ENCODE measurements around the gene CLDN24.
"Not testable (repeated sequence)": the region's sequence is repeated elsewhere in the genome, so short reads cannot be mapped to it uniquely, and the experiment has no call there.

CLDN24 gene

DNA sequence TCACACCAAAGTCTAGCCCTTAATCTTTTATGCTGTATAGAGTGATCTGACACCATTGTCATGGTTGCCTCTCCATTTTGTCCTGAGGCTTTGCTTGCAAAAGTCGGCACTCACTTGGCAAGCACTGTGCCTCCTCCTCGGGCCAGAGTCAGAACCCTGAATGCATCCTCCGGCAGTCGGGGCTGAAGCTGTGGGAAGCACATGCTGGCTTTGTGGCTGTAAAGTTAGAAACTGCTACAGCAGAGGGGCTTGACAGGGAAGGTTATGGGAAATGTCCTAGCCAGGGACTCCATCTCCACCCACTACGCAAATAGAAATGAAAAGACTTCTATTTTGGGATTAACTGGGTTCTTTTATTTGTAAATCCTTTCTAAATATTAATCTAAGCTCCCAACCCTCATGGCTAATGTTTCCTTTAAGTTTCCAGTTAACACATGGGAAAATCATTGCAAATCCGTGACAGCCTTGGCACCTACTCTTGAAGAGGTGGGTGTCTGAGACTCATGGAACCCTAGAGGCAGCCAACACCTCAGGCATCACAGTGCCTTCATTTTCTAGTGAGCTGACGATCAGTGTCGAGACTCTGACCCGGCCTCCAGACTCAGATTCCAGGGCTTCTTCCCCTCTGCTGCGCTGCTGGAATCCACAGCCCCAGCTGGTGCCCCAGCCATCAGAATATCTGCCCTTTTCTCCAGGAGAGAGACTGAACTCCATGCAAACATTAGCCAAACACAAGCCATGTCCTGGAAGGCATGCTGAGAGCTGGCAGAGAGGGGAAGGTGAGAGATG lies 7.9 kb upstream of the CLDN24 start:
- no peak for DNase-seq (ENCODE audit: insufficient read length, low spot score)
- FAIRE-seq, result no peak
- TF ChIP-seq CTCF (IDR thresholded peaks at IDR 0.05; ENCODE audit: insufficient read depth, missing control alignments), result no peak

DNA sequence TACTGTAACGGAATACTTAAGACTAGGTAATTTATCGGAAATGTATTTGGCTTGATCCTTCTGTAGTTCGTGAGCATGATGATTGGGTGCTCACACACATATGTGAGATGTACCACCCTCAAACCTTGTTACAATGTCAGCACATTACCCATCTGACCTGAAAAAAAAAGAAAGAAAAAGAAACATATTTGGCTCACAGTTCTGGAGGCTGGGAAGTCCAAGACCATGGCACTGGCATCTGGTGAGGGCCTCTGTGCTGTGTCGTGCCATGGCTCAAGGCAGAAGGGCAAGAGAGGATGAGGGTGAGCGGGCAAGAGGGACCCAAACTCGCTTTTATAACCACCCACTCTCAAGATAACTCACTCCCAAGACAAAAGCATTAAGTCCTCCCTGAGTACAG lies 7.0 kb upstream of the CLDN24 start:
- FAIRE-seq, result no peak
- DNase-seq (ENCODE audit: insufficient read length, low spot score), result no peak
- TF ChIP-seq CTCF (IDR thresholded peaks at IDR 0.05; ENCODE audit: insufficient read depth, missing control alignments), result no peak

GRCh38 chr4:183328832-183329231 lies 6.6 kb upstream of the CLDN24 start:
- FAIRE-seq (no peak), DNase-seq (ENCODE audit: insufficient read length, low spot score) (no peak)
- no peak for TF ChIP-seq CTCF (IDR thresholded peaks at IDR 0.05; ENCODE audit: insufficient read depth, missing control alignments)

DNA sequence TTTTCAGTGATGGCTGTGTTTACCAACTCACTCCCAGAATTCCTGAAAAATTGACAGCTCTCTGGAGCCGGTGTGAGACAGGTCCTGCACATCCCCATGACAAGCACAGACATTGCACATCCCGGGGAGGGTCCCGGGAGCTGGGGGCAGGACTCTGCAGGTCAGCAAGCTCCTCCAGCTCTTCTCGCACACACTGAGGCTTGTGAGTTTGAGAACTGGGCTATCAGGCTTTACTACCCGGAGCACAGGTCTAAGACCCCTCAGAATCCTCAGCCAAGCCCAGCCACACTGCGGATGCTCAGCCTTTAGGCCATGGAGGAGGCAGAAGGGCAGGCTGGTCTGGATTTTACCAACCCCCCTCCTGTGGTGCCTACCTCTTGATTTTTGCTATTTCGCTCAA lies 5.6 kb upstream of the CLDN24 start:
- no peak for FAIRE-seq
- no peak for DNase-seq (ENCODE audit: insufficient read length, low spot score)
- TF ChIP-seq CTCF (IDR thresholded peaks at IDR 0.05; ENCODE audit: insufficient read depth, missing control alignments), result no peak

- no peak for DNase-seq (ENCODE audit: insufficient read length, low spot score)
- no peak for FAIRE-seq
Measured at GRCh38 chr4:183326853-183327252, 4.6 kb upstream of the CLDN24 start.

DNA sequence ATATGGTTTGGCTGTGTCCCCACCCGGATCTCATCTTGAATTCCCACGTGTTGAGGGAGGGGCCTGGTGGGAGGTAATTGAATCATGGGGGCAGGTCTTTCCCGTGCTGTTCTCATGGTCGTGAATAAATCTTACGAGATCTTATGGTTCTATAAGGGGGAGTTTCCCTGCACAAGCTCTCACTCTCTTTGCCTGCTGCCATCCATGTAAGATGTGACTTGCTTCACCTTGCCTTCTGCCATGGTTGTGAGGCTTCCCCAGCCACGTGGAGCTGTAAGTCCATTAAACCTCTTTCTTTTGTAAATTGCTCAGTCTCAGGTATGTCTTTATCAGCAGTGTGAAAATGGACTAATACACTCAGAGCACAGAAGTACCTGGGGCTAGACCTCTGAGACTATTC lies 4.2 kb upstream of the CLDN24 start:
- not testable (repeated sequence) for DNase-seq (ENCODE audit: insufficient read length, low spot score); FAIRE-seq

More at GRCh38 chr4:183326853-183327252, 4.6 kb upstream of the CLDN24 start:
- TF ChIP-seq CTCF (IDR thresholded peaks at IDR 0.05; ENCODE audit: insufficient read depth, missing control alignments), result no peak

DNA sequence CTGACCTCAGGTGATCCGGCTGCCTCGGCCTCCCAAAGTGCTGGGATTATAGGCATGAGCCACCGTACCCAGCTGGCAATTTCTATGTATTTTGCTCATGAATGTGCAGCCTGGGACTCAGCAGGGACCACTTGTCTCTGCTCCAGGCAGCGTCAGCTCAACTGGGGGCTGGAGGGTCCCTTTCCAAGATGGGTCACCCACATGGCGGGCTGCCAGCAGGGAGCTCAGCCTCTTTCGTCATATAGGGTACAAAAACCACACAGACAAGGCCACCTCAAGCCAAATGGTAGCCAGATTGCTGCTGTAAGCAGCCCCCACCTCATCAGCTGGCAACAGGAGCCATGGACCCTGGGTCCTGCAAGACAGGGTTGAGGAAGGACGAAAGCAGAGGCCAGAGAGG lies 2.4 kb upstream of the CLDN24 start:
- DNase-seq (ENCODE audit: insufficient read length, low spot score) (no peak), FAIRE-seq (no peak)
- TF ChIP-seq CTCF (IDR thresholded peaks at IDR 0.05; ENCODE audit: insufficient read depth, missing control alignments), result no peak

DNA sequence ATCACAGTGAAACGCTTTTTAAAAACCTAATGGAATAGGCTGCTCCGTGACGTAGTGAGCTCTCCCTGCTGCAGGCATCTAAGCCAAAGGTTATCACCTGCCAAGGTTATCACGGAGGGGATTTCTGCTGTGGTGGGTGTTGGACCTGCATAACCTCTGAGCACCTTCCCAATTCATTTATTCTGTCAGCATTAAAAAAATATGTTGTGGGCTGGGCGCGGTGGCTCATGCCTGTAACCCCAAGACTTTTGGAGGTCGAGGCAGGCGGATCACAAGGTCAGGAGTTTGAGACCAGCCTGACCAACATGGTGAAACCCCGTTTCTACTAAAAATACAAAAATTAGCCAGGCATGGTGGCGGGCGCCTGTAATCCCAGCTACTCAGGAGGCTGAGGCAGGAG lies 1.8 kb upstream of the CLDN24 start:
- FAIRE-seq; DNase-seq (ENCODE audit: insufficient read length, low spot score): not testable (repeated sequence)

All from D721Med (cell line).